Bronchial epithelial cell (primary cell): ENCODE data around the gene KAZN. TPM values are rescaled to one million over a fixed set of nuclear protein-coding genes. Genes with fewer than 3 reads are reported as not detected.
A peak's percentile ranks its signal among the peaks of the same experiment; 100 is the strongest.

Experiments used
- DNase-seq: peaks from one replicate; pipeline ENCODE4 v3.0.0-alpha.2; 2010; ENCODE audit warnings: low read depth
- FAIRE-seq: peaks from 2 replicates; lab custom pipeline; 2011; peaks lifted over from hg19 to GRCh38; lab: Jason Lieb, UNC
- H3K27me3 ChIP-seq: 2 replicates; pipeline ENCODE4 v1.5.1; 2011; ENCODE audit warnings: low read length; ENCODE audit not compliant: control insufficient read depth, insufficient read depth
- H3K36me3 ChIP-seq: 2 replicates; pipeline ENCODE4 v1.5.1; 2011; ENCODE audit warnings: low read length; ENCODE audit not compliant: control insufficient read depth, insufficient read depth
- H3K4me3 ChIP-seq: 2 replicates; pipeline ENCODE4 v1.5.1; 2011; ENCODE audit warnings: mild to moderate bottlenecking, low read depth, low read length, control low read depth
- total RNA-seq: library from RNA; depleted of rRNA; stranded (reverse); fragments of >200 nt; gene quantifications from 2 replicates; pipeline ENCODE4 v1.2.1, GENCODE V29; 2014
- TF ChIP-seq, protein P1 (sequence below): IDR thresholded peaks from 2 replicates; pipeline ENCODE4 v1.5.1; 2011; ENCODE audit warnings: mild to moderate bottlenecking, moderate library complexity, low read length, control low read depth, inconsistent platforms; ENCODE audit not compliant: insufficient read depth, severe bottlenecking

Gene KAZN
- total RNA-seq, 1 donor from 2014 or later, result 4.7 TPM

DNA sequence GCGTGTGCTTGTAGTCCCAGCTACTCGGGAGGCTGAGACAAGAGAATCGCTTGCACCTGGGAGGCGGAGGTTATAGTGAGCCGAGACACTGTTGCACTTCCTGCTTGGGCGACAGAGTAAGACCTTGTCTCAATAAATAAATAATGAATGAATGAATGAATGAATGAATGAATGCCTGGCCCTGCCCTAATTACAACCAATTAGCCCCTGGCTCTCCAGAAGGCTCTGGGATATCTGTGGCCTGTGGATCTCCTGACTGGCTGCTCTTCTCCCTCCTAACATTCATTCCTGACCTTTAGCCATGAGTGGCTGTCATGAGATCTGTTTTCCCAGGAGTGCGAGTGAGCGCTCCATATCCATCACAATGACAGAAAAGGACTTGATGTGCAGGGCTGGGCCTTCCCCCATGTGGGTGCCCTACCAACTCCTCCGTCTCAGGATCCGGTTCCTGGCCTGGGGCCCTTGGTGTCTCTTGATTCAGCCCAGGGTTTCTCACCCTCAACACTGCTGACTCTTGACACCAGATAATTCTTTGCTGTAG is 311.5 kb downstream of the KAZN start:
- FAIRE-seq, result peak; percentile 87
- TF ChIP-seq, protein P1, sequence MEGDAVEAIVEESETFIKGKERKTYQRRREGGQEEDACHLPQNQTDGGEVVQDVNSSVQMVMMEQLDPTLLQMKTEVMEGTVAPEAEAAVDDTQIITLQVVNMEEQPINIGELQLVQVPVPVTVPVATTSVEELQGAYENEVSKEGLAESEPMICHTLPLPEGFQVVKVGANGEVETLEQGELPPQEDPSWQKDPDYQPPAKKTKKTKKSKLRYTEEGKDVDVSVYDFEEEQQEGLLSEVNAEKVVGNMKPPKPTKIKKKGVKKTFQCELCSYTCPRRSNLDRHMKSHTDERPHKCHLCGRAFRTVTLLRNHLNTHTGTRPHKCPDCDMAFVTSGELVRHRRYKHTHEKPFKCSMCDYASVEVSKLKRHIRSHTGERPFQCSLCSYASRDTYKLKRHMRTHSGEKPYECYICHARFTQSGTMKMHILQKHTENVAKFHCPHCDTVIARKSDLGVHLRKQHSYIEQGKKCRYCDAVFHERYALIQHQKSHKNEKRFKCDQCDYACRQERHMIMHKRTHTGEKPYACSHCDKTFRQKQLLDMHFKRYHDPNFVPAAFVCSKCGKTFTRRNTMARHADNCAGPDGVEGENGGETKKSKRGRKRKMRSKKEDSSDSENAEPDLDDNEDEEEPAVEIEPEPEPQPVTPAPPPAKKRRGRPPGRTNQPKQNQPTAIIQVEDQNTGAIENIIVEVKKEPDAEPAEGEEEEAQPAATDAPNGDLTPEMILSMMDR, result no peak
- Histone ChIP-seq H3K27me3 (no peaks in the 10 kb centered on the region), H3K4me3 (no peak overlapping the region), H3K36me3 (no peaks in the 10 kb centered on the region)
- DNase-seq, result no peak

DNA sequence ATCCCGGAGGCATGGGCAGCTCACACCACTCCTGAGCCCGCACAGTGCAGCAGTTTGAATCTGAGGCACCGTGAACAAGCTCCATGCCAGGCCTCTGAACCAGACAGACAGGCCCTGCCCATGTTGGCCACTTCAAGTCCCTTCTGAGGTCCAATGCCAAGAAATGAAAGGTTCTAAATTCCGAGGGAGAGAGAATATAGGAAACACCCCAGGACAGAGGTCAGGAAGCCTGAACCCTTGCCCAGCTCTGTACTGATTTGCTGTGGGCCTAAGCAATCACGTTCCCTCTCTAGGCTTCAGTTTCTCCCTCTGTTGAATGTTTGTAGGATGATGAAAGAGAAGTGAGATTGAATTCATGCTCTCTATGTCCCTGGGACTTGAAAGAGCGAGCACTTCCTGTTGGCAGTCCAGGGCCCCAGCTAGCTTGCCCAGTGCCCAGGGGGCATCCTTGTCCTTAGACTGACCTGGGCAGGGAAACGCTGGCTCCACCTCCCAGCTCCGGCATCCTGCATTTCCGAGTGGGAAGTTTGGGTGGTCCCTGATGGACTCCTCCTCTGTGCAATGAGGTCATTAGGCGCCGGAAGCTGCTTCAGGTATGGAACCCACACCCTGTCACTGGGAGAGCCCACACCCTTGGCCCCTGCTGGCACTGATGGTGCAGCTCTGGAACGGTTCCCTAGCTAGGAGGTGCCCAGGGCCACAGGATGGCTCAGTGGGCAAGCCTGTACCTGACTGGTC is 312.7 kb downstream of the KAZN start:
- DNase-seq (peak; percentile 79), FAIRE-seq (peak; percentile 92)
- TF ChIP-seq, protein P1, result no peak

DNA sequence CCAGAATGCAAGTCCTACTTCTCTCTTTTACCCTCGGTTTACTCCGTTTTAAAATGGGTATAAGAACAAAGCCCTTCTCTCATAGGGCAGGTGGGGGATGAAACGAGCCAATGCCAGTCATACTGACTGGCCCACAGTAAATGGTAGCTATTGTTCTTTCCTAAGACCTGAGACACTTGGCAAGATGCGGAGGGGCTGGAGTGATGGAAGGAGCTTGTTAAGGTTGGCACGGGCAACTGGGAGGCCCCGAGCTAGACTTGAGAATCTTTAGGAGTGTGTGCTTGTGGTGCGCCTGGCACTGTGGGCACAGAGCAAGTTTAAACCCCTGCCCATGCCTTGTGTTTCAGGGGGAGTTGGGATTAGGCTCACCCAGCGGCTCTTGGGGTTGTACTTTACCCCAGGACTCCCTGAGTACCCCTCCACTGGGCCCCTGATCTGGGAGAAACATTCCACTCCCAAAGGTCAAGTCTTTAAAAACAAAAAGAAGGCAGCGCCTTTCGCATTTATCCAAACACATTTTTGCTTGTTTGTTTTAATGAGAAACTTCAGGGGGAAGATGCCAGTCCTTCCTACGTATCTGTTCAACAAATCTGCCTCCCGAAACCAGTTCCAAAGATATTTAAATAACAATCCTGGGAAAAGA is 314.5 kb downstream of the KAZN start:
- no peak for FAIRE-seq
- no peaks in the 10 kb centered on the region for H3K36me3 ChIP-seq
- H3K4me3 ChIP-seq, result no peak overlapping the region
- TF ChIP-seq, protein P1, result no peak
- DNase-seq, result no peak
- no peaks in the 10 kb centered on the region for H3K27me3 ChIP-seq

More for the DNA sequence above, 312.7 kb downstream of the KAZN start:
- Histone ChIP-seq H3K4me3 (no peak overlapping the region), H3K36me3 (no peaks in the 10 kb centered on the region), H3K27me3 (no peaks in the 10 kb centered on the region)

DNA sequence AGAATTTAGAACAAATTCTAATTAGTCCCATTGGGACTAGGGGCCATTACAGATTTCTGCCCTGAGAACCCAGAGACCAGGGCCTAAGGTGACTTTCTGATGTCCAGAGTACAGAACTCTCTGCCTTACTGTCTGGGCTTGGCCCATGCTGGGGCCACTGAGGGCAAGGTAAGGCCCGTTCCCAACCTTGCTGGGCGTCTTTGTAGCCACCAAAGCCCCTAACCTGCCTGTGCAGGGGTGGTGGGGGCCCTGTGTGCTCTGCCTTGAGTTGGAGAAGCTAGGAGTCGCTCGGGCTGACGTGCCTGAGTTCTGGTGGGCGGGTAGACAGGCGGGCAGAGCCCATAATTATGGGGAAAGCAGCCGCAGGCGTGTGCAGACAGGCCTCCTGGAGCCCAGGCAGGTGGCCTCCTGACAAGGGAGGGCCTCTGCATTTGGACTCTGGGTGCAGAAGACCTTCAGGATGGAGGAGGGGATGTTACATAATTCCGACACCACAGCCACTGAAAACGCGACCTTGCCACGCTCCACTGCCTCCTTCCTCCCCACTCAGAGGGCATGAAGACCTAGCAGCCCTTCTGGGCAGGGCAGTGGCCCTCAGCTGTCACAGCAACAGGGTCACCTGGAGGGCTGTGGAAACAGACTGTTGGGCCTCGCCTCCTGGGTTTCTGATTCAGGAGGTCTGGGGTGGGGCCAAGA is 315.1 kb downstream of the KAZN start:
- FAIRE-seq (no peak), DNase-seq (peak; percentile 78)
- Histone ChIP-seq H3K36me3 (no peaks in the 10 kb centered on the region), H3K4me3 (no peak overlapping the region), H3K27me3 (no peaks in the 10 kb centered on the region)
- TF ChIP-seq, protein P1, result no peak

DNA sequence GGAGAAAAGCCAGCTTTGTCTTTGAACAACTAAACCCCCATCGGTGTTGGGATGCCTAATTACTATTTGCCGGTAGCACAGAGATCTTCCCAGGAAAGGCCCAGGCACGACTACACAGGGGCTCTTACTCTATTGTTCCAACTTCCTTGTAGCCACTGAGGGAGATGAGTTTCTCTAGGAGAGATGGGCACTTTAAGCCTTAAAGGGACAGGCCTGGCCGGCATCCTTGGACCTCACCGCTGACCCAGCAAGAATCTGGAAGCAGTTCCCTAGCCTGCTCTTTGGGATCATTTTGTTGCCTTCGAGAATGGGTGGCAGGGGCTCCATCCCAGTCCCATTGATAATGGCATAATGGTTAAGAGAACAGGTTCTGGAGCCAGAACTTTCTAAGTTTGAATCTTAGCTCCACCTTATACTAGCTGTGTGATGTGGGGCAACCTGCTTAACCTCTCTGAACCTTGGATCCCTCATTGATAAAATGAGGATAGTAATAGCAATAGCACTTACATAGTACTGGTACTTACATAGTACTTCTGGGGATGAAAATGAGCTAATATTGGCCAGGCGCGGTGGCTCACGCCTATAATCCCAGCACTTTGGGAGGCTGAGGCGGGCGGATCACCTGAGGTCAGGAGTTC is 316.0 kb downstream of the KAZN start:
- H3K27me3 ChIP-seq, result no peaks in the 10 kb centered on the region
- TF ChIP-seq, protein P1, result no peak
- H3K4me3 ChIP-seq, result no peak overlapping the region
- H3K36me3 ChIP-seq, result no peaks in the 10 kb centered on the region
- DNase-seq (no peak), FAIRE-seq (no peak)
